Panc1 (cell line): ENCODE data around the gene RAB15.

Source experiments
- CTCF ChIP-seq: fragments of 450-650 bp; IDR thresholded peaks from 2 replicates; pipeline ENCODE4 v1.5.1; 2017; ENCODE audit warnings: mild to moderate bottlenecking
- POLR2AphosphoS5 ChIP-seq: IDR thresholded peaks from 2 replicates; pipeline ENCODE4 v1.6.1; 2012; ENCODE audit warnings: mild to moderate bottlenecking, low read depth, low read length, moderate library complexity
- REST ChIP-seq, 2 experiments: IDR thresholded peaks; 2 replicates each; pipeline ENCODE4 v1.6.1; 2011 to 2012; ENCODE audit warnings: low read depth in 2 of 2, control low read depth in 1 of 2, low read length in 1 of 2, mild to moderate bottlenecking in 1 of 2, moderate library complexity in 1 of 2; ENCODE audit not compliant: insufficient read depth in 1 of 2
- SIN3A ChIP-seq: IDR thresholded peaks from 2 replicates; pipeline ENCODE4 v1.6.1; 2012; ENCODE audit warnings: low read depth, mild to moderate bottlenecking, low read length, moderate library complexity, borderline replicate concordance; ENCODE audit not compliant: insufficient read depth

GRCh38 chr14:64971491-64971942 is 619 bp downstream of the RAB15 start:
- no peak for TF ChIP-seq CTCF
- no peak for TF ChIP-seq POLR2AphosphoS5
- no peak for TF ChIP-seq SIN3A
- no peak for TF ChIP-seq REST (IDR thresholded peaks at IDR 0.05; ENCODE audit: insufficient read depth in 1 of 2, low read depth in 2 of 2, low read length in 1 of 2)
